Suprapubic skin (tissue), 4 donors: ENCODE results near the gene B3GALT6. TPM values are rescaled to one million over a fixed set of nuclear protein-coding genes. Genes with fewer than 3 reads are reported as not detected.
"Not testable (repeated sequence)": the region's sequence is repeated elsewhere in the genome, so short reads cannot be mapped to it uniquely, and the experiment has no call there.

ENCODE experiments used
- DNase-seq, 2 donors: peaks; one replicate each; pipeline ENCODE4 v3.0.0-alpha.2; 2019; ENCODE audit warnings: low spot score in 2 of 2
- H3K27ac ChIP-seq: fragments of 200-600 bp; sonication (generic); one replicate; pipeline ENCODE4 v1.5.1; 2019
- H3K27me3 ChIP-seq: fragments of 200-600 bp; sonication (generic); one replicate; pipeline ENCODE4 v1.5.1; 2019
- H3K36me3 ChIP-seq: fragments of 200-600 bp; sonication (generic); one replicate; pipeline ENCODE4 v1.5.1; 2019
- H3K4me1 ChIP-seq: fragments of 200-600 bp; sonication (generic); one replicate; pipeline ENCODE4 v1.5.1; 2019
- H3K4me3 ChIP-seq: fragments of 200-600 bp; sonication (generic); one replicate; pipeline ENCODE4 v1.5.1; 2019; ENCODE audit warnings: mild to moderate bottlenecking
- H3K9me3 ChIP-seq: fragments of 200-600 bp; sonication (generic); one replicate; pipeline ENCODE4 v1.5.1; 2019
- CTCF ChIP-seq, 2 donors: fragments of 200-600 bp in 1 of 2; fragments of 450-650 bp in 1 of 2; sonication (generic) in 1 of 2; IDR thresholded peaks; one replicate each; pipeline ENCODE4 v1.5.1; 2016 to 2019; ENCODE audit warnings: antibody characterized with exemption in 2 of 2, mild to moderate bottlenecking in 1 of 2, moderate library complexity in 1 of 2
- EP300 ChIP-seq: sonication (generic); formaldehyde crosslinking; IDR thresholded peaks from one replicate; pipeline ENCODE4 v1.6.1; 2017; ENCODE audit warnings: antibody characterized with exemption
- POLR2A ChIP-seq, 2 donors: fragments of 450-650 bp; IDR thresholded peaks; one replicate each; pipeline ENCODE4 v1.6.1; 2017; ENCODE audit warnings: antibody characterized with exemption in 2 of 2, mild to moderate bottlenecking in 2 of 2, moderate library complexity in 2 of 2
- POLR2AphosphoS5 ChIP-seq, 3 donors: sonication (generic); formaldehyde crosslinking; IDR thresholded peaks; one replicate each; pipeline ENCODE4 v1.6.1; 2017; ENCODE audit warnings: antibody characterized with exemption in 3 of 3
- WGBS: methylation state at CpG from one replicate; pipeline ENCODE4 v1.1.5; 2018; 5-methylcytosine and 5-hydroxymethylcytosine counted together
- total RNA-seq, 4 donors: library from RNA; depleted of rRNA; stranded (reverse); fragments of >200 nt; gene quantifications; one replicate each; pipeline ENCODE4 v1.1.0, GENCODE V29; 2016

B3GALT6 gene
- total RNA-seq, 4 donors from 2014 or later: 9.3 to 24.4 (median 16.4) TPM

GRCh38 chr1:1185101-1185765 is 46.8 kb upstream of the B3GALT6 start:
- TF ChIP-seq POLR2AphosphoS5 (IDR thresholded peaks at IDR 0.05) (no peak), POLR2A (IDR thresholded peaks at IDR 0.05) (no peak), CTCF (IDR thresholded peaks at IDR 0.05) (no peak), EP300 (no peak)
- Histone ChIP-seq H3K9me3 (no peaks in the 10 kb centered on the region), H3K36me3 (no peaks in the 10 kb centered on the region), H3K27me3 (peaks cover 22% of the 10 kb centered on the region), H3K4me3 (no peak overlapping the region), H3K27ac (no peak overlapping the region), H3K4me1 (no peaks in the 10 kb centered on the region)
- WGBS: 71% methylated on average over 4 of the region's 31 CpGs
- DNase-seq: peak in 1 of 2 donors; percentile 53

GRCh38 chr1:1187938-1188337 is 44.1 kb upstream of the B3GALT6 start:
- no peak for TF ChIP-seq CTCF (IDR thresholded peaks at IDR 0.05)
- TF ChIP-seq POLR2AphosphoS5 (IDR thresholded peaks at IDR 0.05): no peak
- H3K9me3 ChIP-seq: no peaks in the 10 kb centered on the region
- H3K4me1 ChIP-seq: no peaks in the 10 kb centered on the region
- no peaks in the 10 kb centered on the region for H3K36me3 ChIP-seq
- no peak for DNase-seq
- H3K4me3 ChIP-seq: no peak overlapping the region
- H3K27ac ChIP-seq: no peak overlapping the region
- H3K27me3 ChIP-seq: no peaks in the 10 kb centered on the region

GRCh38 chr1:1189111-1189510 is 42.9 kb upstream of the B3GALT6 start:
- no peak overlapping the region for H3K27ac ChIP-seq

GRCh38 chr1:1191734-1192133 is 40.3 kb upstream of the B3GALT6 start:
- H3K27ac ChIP-seq: no peak overlapping the region
- WGBS: 71% methylated on average over 11 of the region's 11 CpGs
- no peak for DNase-seq
- H3K4me1 ChIP-seq: no peaks in the 10 kb centered on the region
- no peak overlapping the region for H3K4me3 ChIP-seq
- H3K27me3 ChIP-seq: no peaks in the 10 kb centered on the region
- peaks cover 3% of the 10 kb centered on the region for H3K9me3 ChIP-seq
- TF ChIP-seq CTCF (IDR thresholded peaks at IDR 0.05) (no peak), POLR2A (IDR thresholded peaks at IDR 0.05) (no peak), POLR2AphosphoS5 (IDR thresholded peaks at IDR 0.05) (no peak), EP300 (no peak)
- H3K36me3 ChIP-seq: no peaks in the 10 kb centered on the region

More at GRCh38 chr1:1189111-1189510, 42.9 kb upstream of the B3GALT6 start:
- Histone ChIP-seq H3K4me1 (no peaks in the 10 kb centered on the region), H3K36me3 (no peaks in the 10 kb centered on the region), H3K4me3 (no peak overlapping the region), H3K27me3 (no peaks in the 10 kb centered on the region), H3K9me3 (peaks cover 3% of the 10 kb centered on the region)
- 75% methylated on average over 5 of the region's 5 CpGs for WGBS
- TF ChIP-seq CTCF (IDR thresholded peaks at IDR 0.05) (no peak), POLR2A (IDR thresholded peaks at IDR 0.05) (no peak)
- DNase-seq: no peak

GRCh38 chr1:1194723-1195122 is 37.3 kb upstream of the B3GALT6 start:
- 60% methylated on average over 3 of the region's 3 CpGs for WGBS

GRCh38 chr1:1195726-1196125 is 36.3 kb upstream of the B3GALT6 start:
- H3K4me3 ChIP-seq, H3K27me3 ChIP-seq, H3K4me1 ChIP-seq, H3K27ac ChIP-seq, H3K9me3 ChIP-seq, DNase-seq, H3K36me3 ChIP-seq: not testable (repeated sequence)
- WGBS: 97% methylated on average over 6 of the region's 6 CpGs

More at GRCh38 chr1:1194723-1195122, 37.3 kb upstream of the B3GALT6 start:
- Histone ChIP-seq H3K4me1 (no peaks in the 10 kb centered on the region), H3K4me3 (no peak overlapping the region), H3K36me3 (no peaks in the 10 kb centered on the region), H3K27ac (no peak overlapping the region), H3K27me3 (no peaks in the 10 kb centered on the region), H3K9me3 (peaks cover 3% of the 10 kb centered on the region)
- DNase-seq: no peak
- TF ChIP-seq CTCF (IDR thresholded peaks at IDR 0.05): no peak
- TF ChIP-seq POLR2A (IDR thresholded peaks at IDR 0.05): no peak
- no peak for TF ChIP-seq POLR2AphosphoS5 (IDR thresholded peaks at IDR 0.05)
- TF ChIP-seq EP300: no peak
